Fibroblast of the aortic adventitia (primary cell): ENCODE results near the gene ABHD15. TPM values are rescaled to one million over a fixed set of nuclear protein-coding genes. Genes with fewer than 3 reads are reported as not detected.

Experiments used
- DNase-seq: peaks from one replicate; pipeline ENCODE4 v3.0.0-alpha.2; 2010; ENCODE audit warnings: low read depth
- H3K4me3 ChIP-seq: 2 replicates; pipeline ENCODE4 v1.5.1; 2011; ENCODE audit warnings: low read depth, mild to moderate bottlenecking, control low read depth, low read length, moderate library complexity
- total RNA-seq: library from RNA; depleted of rRNA; stranded (reverse); fragments of >200 nt; gene quantifications from 2 replicates; pipeline ENCODE4 v1.2.3, GENCODE V29; 2012; ENCODE audit warnings: low replicate concordance
- TF ChIP-seq, protein P1 (sequence below): IDR thresholded peaks from 2 replicates; pipeline ENCODE4 v1.5.1; 2011; ENCODE audit warnings: mild to moderate bottlenecking, low read length, control low read depth, inconsistent platforms; ENCODE audit not compliant: insufficient read depth

The ABHD15 gene
- total RNA-seq, 1 donor = 15.3 TPM

GRCh38 chr17:29607557-29608195 lies 40.8 kb upstream of the ABHD15 start:
- no peak for DNase-seq
- TF ChIP-seq, protein P1, sequence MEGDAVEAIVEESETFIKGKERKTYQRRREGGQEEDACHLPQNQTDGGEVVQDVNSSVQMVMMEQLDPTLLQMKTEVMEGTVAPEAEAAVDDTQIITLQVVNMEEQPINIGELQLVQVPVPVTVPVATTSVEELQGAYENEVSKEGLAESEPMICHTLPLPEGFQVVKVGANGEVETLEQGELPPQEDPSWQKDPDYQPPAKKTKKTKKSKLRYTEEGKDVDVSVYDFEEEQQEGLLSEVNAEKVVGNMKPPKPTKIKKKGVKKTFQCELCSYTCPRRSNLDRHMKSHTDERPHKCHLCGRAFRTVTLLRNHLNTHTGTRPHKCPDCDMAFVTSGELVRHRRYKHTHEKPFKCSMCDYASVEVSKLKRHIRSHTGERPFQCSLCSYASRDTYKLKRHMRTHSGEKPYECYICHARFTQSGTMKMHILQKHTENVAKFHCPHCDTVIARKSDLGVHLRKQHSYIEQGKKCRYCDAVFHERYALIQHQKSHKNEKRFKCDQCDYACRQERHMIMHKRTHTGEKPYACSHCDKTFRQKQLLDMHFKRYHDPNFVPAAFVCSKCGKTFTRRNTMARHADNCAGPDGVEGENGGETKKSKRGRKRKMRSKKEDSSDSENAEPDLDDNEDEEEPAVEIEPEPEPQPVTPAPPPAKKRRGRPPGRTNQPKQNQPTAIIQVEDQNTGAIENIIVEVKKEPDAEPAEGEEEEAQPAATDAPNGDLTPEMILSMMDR = no peak

GRCh38 chr17:29603109-29603674 lies 36.4 kb upstream of the ABHD15 start:
- no peak for DNase-seq
- TF ChIP-seq, protein P1 = no peak
- no peak overlapping the region for H3K4me3 ChIP-seq

More at GRCh38 chr17:29607557-29608195, 40.8 kb upstream of the ABHD15 start:
- H3K4me3 ChIP-seq = no peak overlapping the region

DNA sequence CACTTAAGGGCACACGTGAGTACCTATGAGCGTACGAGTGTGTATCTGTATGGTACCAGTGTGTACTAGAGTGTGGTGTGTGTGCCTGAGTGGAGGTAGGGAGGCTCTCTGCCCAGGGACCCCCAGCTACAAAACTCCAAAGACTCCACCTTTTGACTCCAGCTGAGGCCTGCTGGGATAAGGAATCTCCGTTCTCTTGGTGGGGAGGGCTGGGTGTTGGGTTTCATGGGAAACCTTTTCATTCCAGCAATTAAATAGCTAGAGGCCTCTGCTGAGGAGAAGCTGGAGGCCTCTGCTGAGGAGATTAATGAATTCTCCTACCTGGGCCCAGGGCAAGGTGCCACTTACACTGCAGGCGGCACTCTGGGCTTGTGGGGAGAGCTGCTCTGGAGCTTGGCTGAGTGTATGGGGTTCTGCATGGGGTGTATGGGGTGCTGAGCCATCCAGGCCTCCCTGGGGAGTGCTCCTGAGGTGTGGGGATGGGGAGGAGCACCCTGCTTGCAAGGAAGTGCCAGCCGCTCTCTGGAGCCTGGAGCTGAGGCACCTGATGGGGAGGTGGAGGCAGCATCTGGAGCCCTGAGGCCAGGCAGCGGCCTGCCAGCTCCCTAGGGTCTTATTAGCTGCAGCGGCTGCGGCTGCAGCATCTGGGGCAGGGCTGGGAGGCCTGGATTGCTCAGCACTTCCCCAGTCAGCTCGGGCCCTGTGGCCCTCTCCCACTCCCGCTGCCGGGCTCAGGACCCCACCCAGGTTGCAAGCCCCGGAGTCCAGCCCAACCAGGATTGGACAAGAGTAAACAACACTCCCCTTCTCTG lies 30.7 kb upstream of the ABHD15 start:
- H3K4me3 ChIP-seq = no peak overlapping the region
- TF ChIP-seq, protein P1 = no peak
- DNase-seq = no peak

- DNase-seq = no peak
- no peak overlapping the region for H3K4me3 ChIP-seq
- TF ChIP-seq, protein P1 = no peak
Measured at GRCh38 chr17:29596811-29597210, 30.0 kb upstream of the ABHD15 start.

DNA sequence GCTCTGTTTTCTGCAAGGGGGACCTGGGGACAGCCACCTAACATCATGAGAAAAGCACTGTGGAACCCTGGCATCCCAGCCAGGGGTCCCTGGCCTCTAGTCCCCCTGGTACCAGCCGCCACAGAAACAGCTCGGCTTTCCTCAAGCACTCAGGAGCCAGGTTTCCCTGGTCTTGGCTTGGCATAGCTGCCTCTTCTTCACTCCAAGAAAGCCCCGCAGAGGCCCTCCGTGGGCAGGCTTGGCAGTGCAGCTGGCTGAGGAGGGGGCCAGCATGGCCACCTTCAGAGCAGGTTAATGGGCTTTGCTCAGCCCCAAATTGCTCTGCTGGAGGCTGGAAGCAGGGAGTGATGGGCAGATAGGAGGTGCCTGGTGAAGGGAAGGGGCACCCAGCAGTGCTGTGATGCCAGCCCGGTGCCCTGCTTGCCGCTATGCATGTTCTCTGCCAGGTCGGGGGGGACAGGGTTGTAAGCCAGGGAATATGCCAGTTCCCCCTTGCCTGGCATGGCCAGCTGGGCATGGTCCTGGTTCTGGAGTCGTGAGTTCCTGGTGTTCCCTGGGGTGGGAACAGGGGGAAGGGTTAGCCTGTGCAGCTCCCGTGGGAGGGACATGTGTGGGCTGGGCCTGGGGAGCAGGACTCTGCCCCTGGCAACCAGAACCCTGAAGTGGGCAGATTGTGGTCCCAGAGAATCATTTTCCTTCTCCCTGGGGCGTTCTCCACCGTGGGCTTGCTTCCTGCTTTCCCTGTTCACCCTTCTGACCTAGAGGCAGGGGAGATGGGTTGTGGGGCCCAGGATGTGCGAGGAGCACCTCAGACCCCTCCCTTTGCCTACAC lies 29.3 kb upstream of the ABHD15 start:
- H3K4me3 ChIP-seq = no peak overlapping the region
- no peak for DNase-seq
- TF ChIP-seq, protein P1 = no peak
